Measurements from ENCODE around the gene ENO4.

GRCh38 chr10:116873134-116873533 is 23.8 kb downstream of the ENO4 start:
- no peak for TF ChIP-seq POLR2A (IDR thresholded peaks at IDR 0.05)
- TF ChIP-seq CTCF (IDR thresholded peaks at IDR 0.05), result no peak
- TF ChIP-seq POLR2AphosphoS5 (IDR thresholded peaks at IDR 0.05), result no peak

Data from sigmoid colon (tissue), 4 donors.